Osteoblast (primary cell): ENCODE measurements around the gene CMTM3. TPM values are rescaled to one million over a fixed set of nuclear protein-coding genes. Genes with fewer than 3 reads are reported as not detected.

Experiments used
- DNase-seq: peaks from one replicate; pipeline ENCODE4 v3.0.0; 2011; ENCODE audit warnings: low spot score, mixed read lengths; ENCODE audit not compliant: insufficient read length; ENCODE audit errors: missing footprints
- H2AFZ ChIP-seq: 2 replicates; pipeline ENCODE4 v1.6.0; 2011; ENCODE audit warnings: mild to moderate bottlenecking, low read length
- H3K27ac ChIP-seq: 2 replicates; pipeline ENCODE4 v1.5.1; 2011; ENCODE audit warnings: mild to moderate bottlenecking, low read depth, low read length, moderate library complexity
- H3K27me3 ChIP-seq: 2 replicates; pipeline ENCODE4 v1.6.0; 2012; ENCODE audit warnings: mild to moderate bottlenecking, control low read depth, inconsistent platforms, low read length, moderate library complexity; ENCODE audit not compliant: insufficient read depth
- H3K36me3 ChIP-seq: 2 replicates; pipeline ENCODE4 v1.5.1; 2011; ENCODE audit warnings: mild to moderate bottlenecking, low read length, control low read depth, moderate library complexity; ENCODE audit not compliant: insufficient read depth
- H3K4me1 ChIP-seq: 2 replicates; pipeline ENCODE4 v1.5.1; 2011; ENCODE audit warnings: mild to moderate bottlenecking, low read length, control low read depth, moderate library complexity; ENCODE audit not compliant: insufficient read depth
- H3K4me2 ChIP-seq: 2 replicates; pipeline ENCODE4 v1.6.0; 2011; ENCODE audit warnings: mild to moderate bottlenecking, low read length; ENCODE audit not compliant: insufficient read depth
- H3K4me3 ChIP-seq: fragments of 200-600 bp; sonication (generic); 3 replicates; pipeline ENCODE4 v1.5.1; 2012; ENCODE audit warnings: mild to moderate bottlenecking, low read length, inconsistent platforms; ENCODE audit not compliant: insufficient read depth
- H3K79me2 ChIP-seq: 2 replicates; pipeline ENCODE4 v1.6.0; 2012; ENCODE audit warnings: mild to moderate bottlenecking, low read length, control low read depth, inconsistent platforms; ENCODE audit not compliant: insufficient read depth
- H3K9me3 ChIP-seq: 2 replicates; pipeline ENCODE4 v1.5.1; 2011; ENCODE audit warnings: low read depth, low read length, control low read depth
- H4K20me1 ChIP-seq: 2 replicates; pipeline ENCODE4 v1.6.0; 2012; ENCODE audit warnings: mild to moderate bottlenecking, low read length, control low read depth; ENCODE audit not compliant: insufficient read depth
- total RNA-seq: library from RNA; depleted of rRNA; stranded (reverse); fragments of >200 nt; gene quantifications from 2 replicates; pipeline ENCODE4 v1.2.3, GENCODE V29; 2012
- TF ChIP-seq, protein P1 (sequence below): IDR thresholded peaks from 2 replicates; pipeline ENCODE4 v1.5.1; 2011; ENCODE audit warnings: mild to moderate bottlenecking, low read depth, low read length, moderate library complexity; ENCODE audit errors: extremely low read depth

The CMTM3 gene
- total RNA-seq, 1 donor, result 24.6 TPM

DNA sequence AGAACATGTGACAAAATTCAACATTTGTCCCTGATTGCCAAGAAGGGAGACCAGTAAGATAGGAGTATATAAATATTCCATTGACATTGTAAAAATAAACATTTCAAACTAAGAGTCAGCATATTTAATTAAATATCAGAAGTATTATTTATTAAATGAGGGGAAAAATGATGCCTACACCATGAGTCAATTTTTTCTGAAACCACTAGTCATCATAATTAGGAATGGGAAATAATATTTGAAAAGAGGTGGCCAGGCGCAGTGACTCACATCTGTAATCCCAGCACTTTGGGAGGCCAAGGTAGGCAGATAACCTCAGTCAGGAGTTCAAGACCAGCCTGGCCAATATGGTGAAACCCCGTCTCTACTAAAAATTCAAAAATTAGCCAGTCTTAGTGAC, 36.1 kb upstream of the CMTM3 start:
- no peak overlapping the region for H3K4me3 ChIP-seq
- H3K4me2 ChIP-seq, result peak overlapping the region; percentile 31
- no peak overlapping the region for H2AFZ ChIP-seq
- no peaks in the 10 kb centered on the region for H3K9me3 ChIP-seq
- H3K27ac ChIP-seq, result peak overlapping the region; percentile 22
- no peaks in the 10 kb centered on the region for H4K20me1 ChIP-seq
- no peak for DNase-seq
- peaks cover 12% of the 10 kb centered on the region for H3K36me3 ChIP-seq
- peaks cover 30% of the 10 kb centered on the region for H3K4me1 ChIP-seq
- no peaks in the 10 kb centered on the region for H3K79me2 ChIP-seq
- TF ChIP-seq, protein P1, sequence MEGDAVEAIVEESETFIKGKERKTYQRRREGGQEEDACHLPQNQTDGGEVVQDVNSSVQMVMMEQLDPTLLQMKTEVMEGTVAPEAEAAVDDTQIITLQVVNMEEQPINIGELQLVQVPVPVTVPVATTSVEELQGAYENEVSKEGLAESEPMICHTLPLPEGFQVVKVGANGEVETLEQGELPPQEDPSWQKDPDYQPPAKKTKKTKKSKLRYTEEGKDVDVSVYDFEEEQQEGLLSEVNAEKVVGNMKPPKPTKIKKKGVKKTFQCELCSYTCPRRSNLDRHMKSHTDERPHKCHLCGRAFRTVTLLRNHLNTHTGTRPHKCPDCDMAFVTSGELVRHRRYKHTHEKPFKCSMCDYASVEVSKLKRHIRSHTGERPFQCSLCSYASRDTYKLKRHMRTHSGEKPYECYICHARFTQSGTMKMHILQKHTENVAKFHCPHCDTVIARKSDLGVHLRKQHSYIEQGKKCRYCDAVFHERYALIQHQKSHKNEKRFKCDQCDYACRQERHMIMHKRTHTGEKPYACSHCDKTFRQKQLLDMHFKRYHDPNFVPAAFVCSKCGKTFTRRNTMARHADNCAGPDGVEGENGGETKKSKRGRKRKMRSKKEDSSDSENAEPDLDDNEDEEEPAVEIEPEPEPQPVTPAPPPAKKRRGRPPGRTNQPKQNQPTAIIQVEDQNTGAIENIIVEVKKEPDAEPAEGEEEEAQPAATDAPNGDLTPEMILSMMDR, result no peak
- no peaks in the 10 kb centered on the region for H3K27me3 ChIP-seq

DNA sequence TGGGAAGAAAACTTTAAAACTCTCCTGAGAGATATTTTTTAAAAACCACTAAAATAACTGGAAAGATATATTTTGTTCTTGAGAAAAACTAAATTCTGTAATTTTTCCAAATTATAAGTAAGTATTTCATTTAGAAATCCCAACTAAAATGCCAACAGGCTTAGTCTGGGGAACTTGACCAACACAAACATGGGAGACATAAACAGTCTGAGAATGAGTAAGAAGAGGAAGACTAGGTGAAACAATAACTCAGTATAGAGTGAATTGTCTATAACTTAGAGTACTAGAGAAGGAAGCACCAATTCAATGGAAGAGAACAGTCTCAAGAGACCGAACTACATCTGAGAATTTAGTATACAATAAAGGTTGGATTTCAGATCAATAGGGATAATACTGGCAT, 35.4 kb upstream of the CMTM3 start:
- no peaks in the 10 kb centered on the region for H4K20me1 ChIP-seq
- H3K9me3 ChIP-seq, result no peaks in the 10 kb centered on the region
- H3K4me1 ChIP-seq, result peaks cover 35% of the 10 kb centered on the region
- H3K4me3 ChIP-seq, result no peak overlapping the region
- no peaks in the 10 kb centered on the region for H3K79me2 ChIP-seq
- H3K36me3 ChIP-seq, result peaks cover 12% of the 10 kb centered on the region
- TF ChIP-seq, protein P1, result no peak
- no peak overlapping the region for H2AFZ ChIP-seq
- peak overlapping the region; percentile 22 for H3K27ac ChIP-seq
- H3K27me3 ChIP-seq, result no peaks in the 10 kb centered on the region
- peak overlapping the region; percentile 31 for H3K4me2 ChIP-seq
- no peak for DNase-seq

DNA sequence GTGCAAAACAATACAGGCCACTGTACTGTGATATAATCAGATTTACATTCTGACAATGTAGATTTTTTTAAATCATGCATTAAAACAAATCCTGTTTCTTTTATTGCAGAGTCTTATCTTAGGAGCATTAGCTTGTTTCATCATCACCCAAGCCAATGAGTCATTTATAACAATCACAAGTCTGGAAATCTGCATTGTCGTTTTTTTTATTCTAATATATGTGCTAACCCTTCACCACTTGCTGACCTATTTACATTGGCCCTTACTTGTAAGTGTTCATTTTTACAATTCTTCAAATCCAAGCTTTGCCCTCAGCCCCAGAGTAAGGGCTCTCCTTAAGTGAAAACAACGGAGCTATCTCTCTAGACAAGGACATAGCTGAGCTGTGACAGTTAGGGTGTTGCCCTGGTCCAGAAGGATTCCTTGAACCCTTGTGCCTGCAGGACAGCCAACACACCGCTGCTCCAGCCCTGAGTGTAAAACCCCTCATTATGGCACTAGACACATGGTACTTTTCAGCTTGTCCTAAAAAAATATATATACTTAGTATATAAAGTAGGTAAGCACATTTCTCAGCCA, 34.6 kb upstream of the CMTM3 start:
- peak overlapping the region; percentile 22 for H3K27ac ChIP-seq
- TF ChIP-seq, protein P1, result no peak

DNA sequence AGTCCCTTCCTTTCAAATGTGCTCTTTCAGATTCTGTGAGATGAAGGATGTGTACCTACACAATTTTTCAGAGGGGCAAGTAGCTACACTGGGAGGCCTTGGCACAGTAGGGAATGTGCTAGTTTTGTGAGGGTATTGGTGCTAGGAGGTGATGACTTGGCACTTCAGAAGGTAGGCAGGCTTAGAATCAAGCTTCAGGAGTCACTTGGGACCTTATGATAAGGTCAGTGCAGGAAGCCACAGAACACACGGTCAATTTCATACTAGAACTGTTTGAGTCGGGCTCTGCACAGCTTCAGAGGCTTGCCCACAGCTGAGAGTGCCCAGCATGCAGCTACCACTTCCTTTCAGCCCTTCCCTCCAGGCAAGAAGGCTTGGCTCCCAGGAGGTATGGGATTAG, 32.1 kb upstream of the CMTM3 start:
- H3K27me3 ChIP-seq, result peaks cover 2% of the 10 kb centered on the region
- no peak overlapping the region for H3K4me3 ChIP-seq
- no peak overlapping the region for H3K4me2 ChIP-seq
- no peaks in the 10 kb centered on the region for H4K20me1 ChIP-seq
- no peak for DNase-seq
- peaks cover 36% of the 10 kb centered on the region for H3K4me1 ChIP-seq
- H3K36me3 ChIP-seq, result no peaks in the 10 kb centered on the region
- H3K79me2 ChIP-seq, result no peaks in the 10 kb centered on the region
- no peaks in the 10 kb centered on the region for H3K9me3 ChIP-seq
- TF ChIP-seq, protein P1, result no peak
- no peak overlapping the region for H3K27ac ChIP-seq
- no peak overlapping the region for H2AFZ ChIP-seq

More for the DNA sequence above, 34.6 kb upstream of the CMTM3 start:
- Histone ChIP-seq H3K36me3 (peaks cover 12% of the 10 kb centered on the region), H3K4me1 (peaks cover 36% of the 10 kb centered on the region), H3K9me3 (no peaks in the 10 kb centered on the region), H3K4me3 (no peak overlapping the region), H3K79me2 (no peaks in the 10 kb centered on the region), H3K4me2 (peak overlapping the region; percentile 31), H4K20me1 (no peaks in the 10 kb centered on the region), H2AFZ (no peak overlapping the region), H3K27me3 (no peaks in the 10 kb centered on the region)
- peak; percentile 85 for DNase-seq
